GM21423 (cell line): ENCODE measurements around the gene PTPRG.

Source experiments
- ATAC-seq: cut with Tn5 transposase; IDR thresholded peaks from one replicate; pipeline ENCODE4 v1.9.1; 2021; ENCODE audit warnings: mild to moderate bottlenecking, moderate library complexity; ENCODE audit not compliant: unreplicated experiment

Gene PTPRG

GRCh38 chr3:61940236-61940635 is 378.9 kb downstream of the PTPRG start:
- no peak for ATAC-seq

GRCh38 chr3:61943975-61944374 is 382.6 kb downstream of the PTPRG start:
- no peak for ATAC-seq

GRCh38 chr3:61944726-61945125 is 383.4 kb downstream of the PTPRG start:
- ATAC-seq, result no peak

GRCh38 chr3:61945657-61946056 is 384.3 kb downstream of the PTPRG start:
- no peak for ATAC-seq

GRCh38 chr3:61946570-61947324 is 385.4 kb downstream of the PTPRG start:
- no peak for ATAC-seq

GRCh38 chr3:61947456-61947855 is 386.1 kb downstream of the PTPRG start:
- no peak for ATAC-seq

- ATAC-seq, result no peak
Observed at GRCh38 chr3:61948699-61949305, 387.4 kb downstream of the PTPRG start.

- ATAC-seq, result no peak
Observed at GRCh38 chr3:61954097-61954540, 392.7 kb downstream of the PTPRG start.

- no peak for ATAC-seq
Observed at GRCh38 chr3:61955483-61955882, 394.1 kb downstream of the PTPRG start.

- no peak for ATAC-seq
Observed at GRCh38 chr3:61956236-61956635, 394.9 kb downstream of the PTPRG start.

- no peak for ATAC-seq
Observed at GRCh38 chr3:61957259-61957658, 395.9 kb downstream of the PTPRG start.

GRCh38 chr3:61960976-61961375 is 399.6 kb downstream of the PTPRG start:
- ATAC-seq, result no peak

- ATAC-seq, result no peak
Observed at GRCh38 chr3:61961900-61962299, 400.5 kb downstream of the PTPRG start.

GRCh38 chr3:61964566-61964965 is 403.2 kb downstream of the PTPRG start:
- ATAC-seq, result no peak

GRCh38 chr3:61965770-61966131 is 404.4 kb downstream of the PTPRG start:
- ATAC-seq, result no peak

- no peak for ATAC-seq
Observed at GRCh38 chr3:61966200-61966599, 404.8 kb downstream of the PTPRG start.

GRCh38 chr3:61967019-61967418 is 405.6 kb downstream of the PTPRG start:
- no peak for ATAC-seq

- ATAC-seq, result no peak
Observed at GRCh38 chr3:61967937-61968336, 406.6 kb downstream of the PTPRG start.

- ATAC-seq, result no peak
Observed at GRCh38 chr3:61974662-61975061, 413.3 kb downstream of the PTPRG start.

GRCh38 chr3:61975199-61975598 is 413.8 kb downstream of the PTPRG start:
- no peak for ATAC-seq

GRCh38 chr3:61975936-61976335 is 414.6 kb downstream of the PTPRG start:
- ATAC-seq, result no peak
